ENCODE data around the gene HSD17B11.
"Not testable (repeated sequence)": the region's sequence is repeated elsewhere in the genome, so short reads cannot be mapped to it uniquely, and the experiment has no call there.

HSD17B11 gene

DNA sequence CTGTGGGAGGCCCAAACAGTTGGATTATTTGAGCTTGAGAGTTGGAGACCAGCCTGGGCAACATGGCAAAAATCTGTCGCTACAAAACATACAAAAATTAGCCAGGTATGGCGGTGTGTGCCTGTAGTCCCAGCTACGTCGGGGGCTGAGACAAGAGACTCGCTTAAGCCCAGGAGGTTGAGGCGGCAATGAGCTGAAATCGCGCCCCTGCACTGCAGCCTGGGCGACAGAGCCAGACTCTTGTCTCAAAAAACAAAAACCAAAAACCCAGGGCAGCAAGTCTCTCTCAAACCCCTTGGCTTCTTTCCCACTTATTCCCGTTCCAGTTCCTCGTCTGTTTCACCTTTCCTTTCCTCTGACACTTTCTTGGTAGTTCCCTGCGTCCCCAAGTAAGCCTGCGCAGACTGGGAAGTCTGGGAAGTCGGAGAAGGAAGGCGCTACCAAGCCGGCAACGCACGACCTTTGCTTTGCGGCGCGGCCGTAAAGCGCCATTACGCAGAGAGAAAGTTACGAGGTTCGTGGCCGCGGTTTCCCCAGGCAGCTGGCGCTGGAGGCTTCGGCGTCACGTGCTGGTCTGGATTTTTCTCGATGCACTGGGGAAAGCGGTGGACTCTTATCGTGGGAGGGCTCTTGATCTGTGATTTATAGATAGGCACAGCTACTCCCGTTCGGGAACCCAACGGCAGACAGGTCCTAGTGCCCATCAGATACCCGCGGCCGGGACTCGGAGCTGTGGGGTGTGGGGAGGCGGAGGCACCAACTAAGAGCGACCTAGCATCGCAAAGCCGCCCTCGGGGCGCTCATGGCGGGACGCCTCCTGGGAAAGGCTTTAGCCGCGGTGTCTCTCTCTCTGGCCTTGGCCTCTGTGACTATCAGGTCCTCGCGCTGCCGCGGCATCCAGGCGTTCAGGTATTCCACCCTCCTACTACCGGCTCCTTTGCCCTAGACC, 31.4 kb upstream of the HSD17B11 start, which contains the start of gene NUDT9:
TSS of gene NUDT9 (plus strand) at position 470 of the 949 bp plus-strand sequence. CDS start at position 803, 333 bp downstream.
- no peaks in the 10 kb centered on the region for H3K36me3 ChIP-seq (ENCODE audit: insufficient read depth, low read length)
- peak within 1 kb of the TSS; percentile 82 for H3K4me3 ChIP-seq (ENCODE audit: low read depth, low read length)
- peaks cover 26% of the 10 kb centered on the region for H3K79me2 ChIP-seq (ENCODE audit: control insufficient read depth, insufficient read depth, low read length, unreplicated experiment)
- no peaks in the 10 kb centered on the region for H3K27me3 ChIP-seq (ENCODE audit: insufficient read depth, low read length)
- peaks cover 15% of the 10 kb centered on the region for H3K4me1 ChIP-seq (ENCODE audit: control insufficient read depth, insufficient read depth, low read length, unreplicated experiment)
- peak within 1 kb of the TSS; percentile 83 for H3K27ac ChIP-seq (ENCODE audit: low read depth, low read length)
- H2AFZ ChIP-seq (ENCODE audit: low read length, unreplicated experiment) = peak within 1 kb of the TSS; percentile 80

DNA sequence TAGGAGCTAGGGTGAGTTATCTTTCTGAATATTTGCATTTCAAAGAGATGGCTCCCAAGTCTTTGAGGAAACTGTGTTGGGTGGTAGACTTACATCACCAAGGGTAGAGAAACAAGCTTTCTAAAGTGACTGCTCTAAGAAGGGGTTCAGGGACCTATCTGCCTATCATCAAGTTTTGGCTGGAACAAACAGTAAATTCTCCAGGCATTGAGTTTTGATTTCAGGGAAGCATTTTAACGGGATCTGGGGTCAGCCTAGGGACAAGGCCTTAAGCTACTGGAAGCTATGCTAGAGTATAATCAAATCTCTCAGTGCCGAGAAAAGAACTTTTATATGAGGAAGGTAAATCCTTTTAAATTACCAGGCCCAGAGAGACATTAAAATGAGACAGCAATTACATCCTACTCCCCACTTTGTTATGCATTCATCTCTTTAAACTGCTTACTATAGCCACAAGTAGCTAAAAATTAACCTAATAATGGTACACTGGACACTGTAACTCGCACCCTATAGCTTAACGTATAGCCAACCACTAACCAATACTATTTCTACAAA, 29.4 kb upstream of the HSD17B11 start:
- Histone ChIP-seq H3K79me2 (ENCODE audit: control insufficient read depth, insufficient read depth, low read length, unreplicated experiment) (peaks cover 17% of the 10 kb centered on the region), H2AFZ (ENCODE audit: low read length, unreplicated experiment) (no peak overlapping the region), H3K36me3 (ENCODE audit: insufficient read depth, low read length) (no peaks in the 10 kb centered on the region), H3K4me3 (ENCODE audit: low read depth, low read length) (no peak overlapping the region), H3K4me1 (ENCODE audit: control insufficient read depth, insufficient read depth, low read length, unreplicated experiment) (peaks cover 10% of the 10 kb centered on the region), H3K27ac (ENCODE audit: low read depth, low read length) (no peak overlapping the region), H3K27me3 (ENCODE audit: insufficient read depth, low read length) (no peaks in the 10 kb centered on the region)

GRCh38 chr4:87419578-87420249, 28.7 kb upstream of the HSD17B11 start:
- Histone ChIP-seq H3K27ac (ENCODE audit: low read depth, low read length) (no peak overlapping the region), H2AFZ (ENCODE audit: low read length, unreplicated experiment) (no peak overlapping the region), H3K4me1 (ENCODE audit: control insufficient read depth, insufficient read depth, low read length, unreplicated experiment) (peaks cover 5% of the 10 kb centered on the region)

GRCh38 chr4:87418410-87418809, 27.4 kb upstream of the HSD17B11 start:
- H3K36me3 ChIP-seq (ENCODE audit: insufficient read depth, low read length); H2AFZ ChIP-seq (ENCODE audit: low read length, unreplicated experiment); H3K27me3 ChIP-seq (ENCODE audit: insufficient read depth, low read length); H3K4me1 ChIP-seq (ENCODE audit: control insufficient read depth, insufficient read depth, low read length, unreplicated experiment); H3K4me3 ChIP-seq (ENCODE audit: low read depth, low read length); H3K79me2 ChIP-seq (ENCODE audit: control insufficient read depth, insufficient read depth, low read length, unreplicated experiment); H3K27ac ChIP-seq (ENCODE audit: low read depth, low read length): not testable (repeated sequence)

More at GRCh38 chr4:87419578-87420249, 28.7 kb upstream of the HSD17B11 start:
- Histone ChIP-seq H3K79me2 (ENCODE audit: control insufficient read depth, insufficient read depth, low read length, unreplicated experiment) (peaks cover 12% of the 10 kb centered on the region), H3K36me3 (ENCODE audit: insufficient read depth, low read length) (no peaks in the 10 kb centered on the region), H3K4me3 (ENCODE audit: low read depth, low read length) (no peak overlapping the region), H3K27me3 (ENCODE audit: insufficient read depth, low read length) (no peaks in the 10 kb centered on the region)

DNA sequence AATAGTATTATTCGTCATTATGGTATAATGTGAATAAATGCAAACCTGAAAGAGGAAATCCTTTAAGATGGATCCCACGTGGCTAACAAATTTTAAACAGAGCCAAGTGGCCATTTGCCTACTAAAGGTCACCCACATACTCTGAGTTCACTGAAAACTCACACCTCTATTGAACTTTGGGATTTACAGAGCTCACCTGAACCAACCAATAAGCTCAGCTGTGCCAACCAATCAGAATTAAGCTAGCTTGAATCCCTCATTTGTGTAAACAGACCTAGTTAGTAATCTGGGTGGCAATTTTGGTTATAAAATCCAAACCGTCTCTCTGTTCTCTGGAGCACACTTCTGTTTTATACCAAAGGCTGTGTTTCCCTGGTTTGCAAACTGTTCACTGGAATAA, 26.0 kb upstream of the HSD17B11 start:
- no peaks in the 10 kb centered on the region for H3K79me2 ChIP-seq (ENCODE audit: control insufficient read depth, insufficient read depth, low read length, unreplicated experiment)
- H3K27me3 ChIP-seq (ENCODE audit: insufficient read depth, low read length) = no peaks in the 10 kb centered on the region
- no peak overlapping the region for H3K4me3 ChIP-seq (ENCODE audit: low read depth, low read length)
- peak overlapping the region; percentile 17 for H2AFZ ChIP-seq (ENCODE audit: low read length, unreplicated experiment)
- no peaks in the 10 kb centered on the region for H3K4me1 ChIP-seq (ENCODE audit: control insufficient read depth, insufficient read depth, low read length, unreplicated experiment)
- no peaks in the 10 kb centered on the region for H3K36me3 ChIP-seq (ENCODE audit: insufficient read depth, low read length)
- no peak overlapping the region for H3K27ac ChIP-seq (ENCODE audit: low read depth, low read length)

- H3K36me3 ChIP-seq (ENCODE audit: insufficient read depth, low read length) = no peaks in the 10 kb centered on the region
- H3K79me2 ChIP-seq (ENCODE audit: control insufficient read depth, insufficient read depth, low read length, unreplicated experiment) = no peaks in the 10 kb centered on the region
- H3K4me3 ChIP-seq (ENCODE audit: low read depth, low read length) = no peak overlapping the region
- H3K4me1 ChIP-seq (ENCODE audit: control insufficient read depth, insufficient read depth, low read length, unreplicated experiment) = peaks cover 2% of the 10 kb centered on the region
- H3K27me3 ChIP-seq (ENCODE audit: insufficient read depth, low read length) = no peaks in the 10 kb centered on the region
- no peak overlapping the region for H2AFZ ChIP-seq (ENCODE audit: low read length, unreplicated experiment)
- no peak overlapping the region for H3K27ac ChIP-seq (ENCODE audit: low read depth, low read length)
Measured at GRCh38 chr4:87414816-87415215, 23.8 kb upstream of the HSD17B11 start.

- no peak overlapping the region for H2AFZ ChIP-seq (ENCODE audit: low read length, unreplicated experiment)
- no peak overlapping the region for H3K4me3 ChIP-seq (ENCODE audit: low read depth, low read length)
- H3K36me3 ChIP-seq (ENCODE audit: insufficient read depth, low read length) = no peaks in the 10 kb centered on the region
- H3K27me3 ChIP-seq (ENCODE audit: insufficient read depth, low read length) = peaks cover 2% of the 10 kb centered on the region; the same call in 1 of the 2 replicates
- H3K79me2 ChIP-seq (ENCODE audit: control insufficient read depth, insufficient read depth, low read length, unreplicated experiment) = no peaks in the 10 kb centered on the region
- H3K27ac ChIP-seq (ENCODE audit: low read depth, low read length) = no peak overlapping the region
- H3K4me1 ChIP-seq (ENCODE audit: control insufficient read depth, insufficient read depth, low read length, unreplicated experiment) = peaks cover 2% of the 10 kb centered on the region
Measured at GRCh38 chr4:87410679-87411078, 19.7 kb upstream of the HSD17B11 start.

DNA sequence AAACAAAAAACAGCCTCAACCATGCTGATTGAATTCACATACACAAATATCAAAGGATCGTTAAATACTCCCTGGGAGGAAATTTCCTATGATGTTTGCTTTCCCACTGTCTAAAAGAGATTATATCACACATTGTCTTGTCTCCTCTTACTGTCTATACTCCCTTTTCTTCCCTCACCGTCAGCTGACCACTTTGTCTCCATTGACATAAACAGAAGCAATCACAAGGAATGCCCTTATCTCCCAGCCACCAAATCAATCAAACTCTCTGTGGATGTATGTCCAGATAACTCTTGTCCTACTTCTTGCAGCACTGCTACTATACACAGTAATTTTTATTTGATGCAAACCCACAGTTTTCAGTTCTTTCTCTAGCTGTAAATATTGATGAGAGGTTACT, 19.2 kb upstream of the HSD17B11 start:
- no peak overlapping the region for H2AFZ ChIP-seq (ENCODE audit: low read length, unreplicated experiment)
- no peaks in the 10 kb centered on the region for H3K36me3 ChIP-seq (ENCODE audit: insufficient read depth, low read length)
- peaks cover 3% of the 10 kb centered on the region; the same call in 1 of the 2 replicates for H3K27me3 ChIP-seq (ENCODE audit: insufficient read depth, low read length)
- peaks cover 2% of the 10 kb centered on the region for H3K4me1 ChIP-seq (ENCODE audit: control insufficient read depth, insufficient read depth, low read length, unreplicated experiment)
- H3K27ac ChIP-seq (ENCODE audit: low read depth, low read length) = no peak overlapping the region
- H3K4me3 ChIP-seq (ENCODE audit: low read depth, low read length) = no peak overlapping the region
- H3K79me2 ChIP-seq (ENCODE audit: control insufficient read depth, insufficient read depth, low read length, unreplicated experiment) = no peaks in the 10 kb centered on the region

GRCh38 chr4:87409420-87409939, 18.5 kb upstream of the HSD17B11 start:
- H3K36me3 ChIP-seq (ENCODE audit: insufficient read depth, low read length) = no peaks in the 10 kb centered on the region
- no peak overlapping the region for H3K4me3 ChIP-seq (ENCODE audit: low read depth, low read length)
- H3K79me2 ChIP-seq (ENCODE audit: control insufficient read depth, insufficient read depth, low read length, unreplicated experiment) = no peaks in the 10 kb centered on the region
- no peak overlapping the region for H2AFZ ChIP-seq (ENCODE audit: low read length, unreplicated experiment)
- H3K4me1 ChIP-seq (ENCODE audit: control insufficient read depth, insufficient read depth, low read length, unreplicated experiment) = peaks cover 2% of the 10 kb centered on the region
- peaks cover 3% of the 10 kb centered on the region; the same call in 1 of the 2 replicates for H3K27me3 ChIP-seq (ENCODE audit: insufficient read depth, low read length)
- no peak overlapping the region for H3K27ac ChIP-seq (ENCODE audit: low read depth, low read length)

- not testable (repeated sequence) for H3K27me3 ChIP-seq (ENCODE audit: insufficient read depth, low read length); H3K36me3 ChIP-seq (ENCODE audit: insufficient read depth, low read length); H2AFZ ChIP-seq (ENCODE audit: low read length, unreplicated experiment); H3K27ac ChIP-seq (ENCODE audit: low read depth, low read length); H3K4me1 ChIP-seq (ENCODE audit: control insufficient read depth, insufficient read depth, low read length, unreplicated experiment); H3K4me3 ChIP-seq (ENCODE audit: low read depth, low read length); H3K79me2 ChIP-seq (ENCODE audit: control insufficient read depth, insufficient read depth, low read length, unreplicated experiment)
Measured at GRCh38 chr4:87406902-87407301, 15.9 kb upstream of the HSD17B11 start.
